Measurements from ENCODE around the gene BTK.

BTK gene

DNA sequence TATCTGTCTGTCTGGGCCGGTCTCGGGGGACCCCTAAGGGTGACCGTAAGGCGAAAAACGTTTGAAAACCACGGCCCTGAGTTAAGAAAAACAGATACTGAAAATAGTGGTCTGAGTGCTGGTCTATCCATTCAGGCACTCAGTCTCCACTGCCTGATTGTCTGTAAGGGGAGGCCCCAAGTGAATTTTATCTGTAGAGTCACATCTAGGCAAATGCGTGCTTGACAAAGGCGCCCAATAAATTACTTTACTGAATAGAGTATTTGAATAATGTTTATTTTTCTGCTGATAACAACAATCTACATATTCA lies 22.5 kb upstream of the BTK start:
- Histone ChIP-seq H3K27ac (replicated peaks; ENCODE audit: low read length) (no peak overlapping the region), H2BK12ac (ENCODE audit: low read length) (no peak overlapping the region), H2AFZ (ENCODE audit: low read length) (peak overlapping the region; percentile 79), H3K4me2 (ENCODE audit: insufficient read depth, low read length, poor library complexity, severe bottlenecking) (peak overlapping the region; percentile 40), H3K14ac (ENCODE audit: low read length) (no peak overlapping the region), H2BK120ac (ENCODE audit: low read depth, low read length) (no peak overlapping the region), H2BK5ac (ENCODE audit: low read length) (no peak overlapping the region), H3K79me1 (ENCODE audit: low read depth, low read length) (no peaks in the 10 kb centered on the region), H3K4ac (ENCODE audit: low read length) (no peak overlapping the region), H3K9me3 (replicated peaks in 1 of 2; ENCODE audit: control insufficient read depth in 2 of 2, insufficient read depth in 1 of 2, low read depth in 1 of 2, low read length in 2 of 2) (no peaks in the 10 kb centered on the region), H2BK15ac (ENCODE audit: low read length) (no peak overlapping the region), H3K4me3 (ENCODE audit: low read length in 2 of 2) (peak overlapping the region; percentile 80 to 91), H3K4me1 (ENCODE audit: control insufficient read depth in 2 of 2, insufficient read depth in 1 of 2, low read depth in 1 of 2, low read length in 2 of 2) (no peaks in the 10 kb centered on the region), H3K9ac (ENCODE audit: low read depth, low read length, poor library complexity) (no peak overlapping the region), H4K8ac (ENCODE audit: low read depth, low read length) (no peak overlapping the region), H3K23ac (ENCODE audit: low read depth, low read length, poor library complexity) (no peak overlapping the region), H4K91ac (ENCODE audit: low read depth, low read length, poor library complexity) (no peak overlapping the region), H3K36me3 (replicated peaks in 1 of 2; ENCODE audit: control insufficient read depth in 2 of 2, insufficient read depth in 2 of 2, low read length in 2 of 2) (peaks cover 11 to 25% of the 10 kb centered on the region in 2 donors), H3K27me3 (ENCODE audit: control insufficient read depth in 3 of 3, insufficient read depth in 3 of 3, low read depth in 1 of 3, low read length in 3 of 3) (no peaks in the 10 kb centered on the region), H2AK5ac (ENCODE audit: low read depth, low read length) (no peak overlapping the region), H3K18ac (ENCODE audit: low read length) (no peak overlapping the region)
- no CpG with 5 or more reads among the region's 8 CpGs for WGBS, 2 donors (ENCODE audit: extremely low coverage in 2 of 2, insufficient read length in 2 of 2, insufficient replicate concordance in 1 of 2)
- no peak for DNase-seq (ENCODE audit: low spot score)

DNA sequence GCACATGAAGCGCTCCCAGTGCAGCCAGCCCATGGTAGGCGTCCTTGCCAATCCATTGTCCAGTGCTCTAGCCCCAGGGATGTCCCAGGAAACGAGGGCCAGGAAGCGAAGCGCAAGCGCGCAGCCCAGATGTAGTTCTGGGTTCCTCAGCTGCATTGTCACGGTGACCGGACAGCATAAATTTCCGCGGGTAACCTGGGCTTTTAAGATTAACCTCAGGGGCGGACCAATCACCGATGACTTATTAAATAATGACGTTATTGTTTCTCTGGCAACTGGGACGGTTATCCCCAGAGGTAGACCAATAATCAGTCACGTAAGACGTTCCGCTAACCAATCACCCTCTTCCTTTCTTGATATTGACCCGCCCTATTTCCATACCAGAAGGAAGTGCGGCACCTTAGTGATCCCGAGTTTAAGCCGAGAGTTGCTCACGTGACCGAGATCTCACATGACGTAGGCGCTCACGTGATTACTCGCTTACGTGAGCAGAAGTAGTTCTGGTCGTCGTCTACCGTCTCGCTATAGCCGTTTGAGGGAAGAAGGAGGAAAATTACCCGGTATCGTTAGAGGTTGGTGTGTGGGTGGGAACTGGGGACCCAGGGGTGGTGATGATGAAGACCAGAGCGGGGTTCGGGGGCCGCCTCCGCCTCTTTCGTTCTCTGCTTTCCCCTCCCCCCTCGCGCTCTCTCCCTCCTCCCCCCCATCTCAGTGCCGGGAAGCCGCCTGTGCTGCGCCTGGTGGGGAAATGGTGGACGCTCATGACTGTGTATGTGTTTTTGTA lies 21.9 kb upstream of the BTK start, which contains the start of the genes GLA and HNRNPH2:
TSS of gene GLA (minus strand) at position 178 of the 784 bp plus-strand sequence. CDS start at position 156, 22 bp downstream.
TSS of gene HNRNPH2 (plus strand) at position 475 of the 784 bp plus-strand sequence. CDS start 3,767 bp downstream, outside the sequence.
- H3K27me3 ChIP-seq (ENCODE audit: control insufficient read depth in 3 of 3, insufficient read depth in 3 of 3, low read depth in 1 of 3, low read length in 3 of 3): no peaks in the 10 kb centered on the region
- H3K79me1 ChIP-seq (ENCODE audit: low read depth, low read length): no peaks in the 10 kb centered on the region
- peak within 1 kb of the TSS; percentile 60 for H3K9ac ChIP-seq (ENCODE audit: low read depth, low read length, poor library complexity)
- H2BK15ac ChIP-seq (ENCODE audit: low read length): no peak within 1 kb of the TSS
- H2BK5ac ChIP-seq (ENCODE audit: low read length): no peak within 1 kb of the TSS
- peaks cover 10 to 23% of the 10 kb centered on the region in 2 donors for H3K36me3 ChIP-seq (replicated peaks in 1 of 2; ENCODE audit: control insufficient read depth in 2 of 2, insufficient read depth in 2 of 2, low read length in 2 of 2)
- H3K14ac ChIP-seq (ENCODE audit: low read length): no peak within 1 kb of the TSS
- H2BK120ac ChIP-seq (ENCODE audit: low read depth, low read length): no peak within 1 kb of the TSS
- H4K8ac ChIP-seq (ENCODE audit: low read depth, low read length): no peak within 1 kb of the TSS
- no peak within 1 kb of the TSS for H4K91ac ChIP-seq (ENCODE audit: low read depth, low read length, poor library complexity)
- H3K9me3 ChIP-seq (replicated peaks in 1 of 2; ENCODE audit: control insufficient read depth in 2 of 2, insufficient read depth in 1 of 2, low read depth in 1 of 2, low read length in 2 of 2): no peaks in the 10 kb centered on the region
- H2AFZ ChIP-seq (ENCODE audit: low read length): peak within 1 kb of the TSS; percentile 87
- H3K23ac ChIP-seq (ENCODE audit: low read depth, low read length, poor library complexity): no peak within 1 kb of the TSS
- H3K4me2 ChIP-seq (ENCODE audit: insufficient read depth, low read length, poor library complexity, severe bottlenecking): peak within 1 kb of the TSS; percentile 43
- peak within 1 kb of the TSS; percentile 80 to 94 for H3K4me3 ChIP-seq (ENCODE audit: low read length in 2 of 2)
- H3K27ac ChIP-seq (replicated peaks; ENCODE audit: low read length): peak within 1 kb of the TSS; percentile 73
- no peak within 1 kb of the TSS for H2AK5ac ChIP-seq (ENCODE audit: low read depth, low read length)
- no peak within 1 kb of the TSS for H3K18ac ChIP-seq (ENCODE audit: low read length)
- H2BK12ac ChIP-seq (ENCODE audit: low read length): no peak within 1 kb of the TSS
- no peak within 1 kb of the TSS for H3K4ac ChIP-seq (ENCODE audit: low read length)
- WGBS, 2 donors (ENCODE audit: extremely low coverage in 2 of 2, insufficient read length in 2 of 2, insufficient replicate concordance in 1 of 2): no CpG with 5 or more reads among the region's 47 CpGs
- no peaks in the 10 kb centered on the region for H3K4me1 ChIP-seq (ENCODE audit: control insufficient read depth in 2 of 2, insufficient read depth in 1 of 2, low read depth in 1 of 2, low read length in 2 of 2)
- DNase-seq (ENCODE audit: low spot score): peak; percentile 95

DNA sequence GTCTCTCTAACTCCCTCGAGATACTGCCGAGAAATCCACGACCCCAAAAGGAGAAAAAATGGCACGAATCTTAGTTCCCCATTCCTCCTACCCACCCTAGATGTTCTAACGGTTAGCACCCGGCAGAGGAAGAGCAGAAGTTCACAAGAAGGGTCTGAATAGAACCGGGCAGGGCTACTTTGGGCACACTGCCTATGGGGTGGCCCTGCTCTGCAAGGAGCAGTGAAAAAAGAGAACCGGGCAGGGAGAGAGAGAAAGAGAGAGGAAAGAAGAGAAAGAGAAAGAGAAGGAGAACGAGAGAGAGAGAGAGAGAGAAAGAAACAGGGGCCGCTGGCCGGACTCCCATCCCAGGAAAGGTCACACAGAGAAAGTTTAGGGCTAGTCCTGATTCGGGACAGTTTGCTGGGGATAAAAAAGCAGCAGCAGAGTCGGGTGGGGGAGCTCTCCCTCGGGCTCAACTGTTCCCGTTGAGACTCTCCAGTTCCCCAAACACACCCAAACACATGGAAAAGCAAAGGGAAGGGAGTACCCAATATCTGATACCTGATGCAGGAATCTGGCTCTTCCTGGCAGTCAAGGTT lies 21.3 kb upstream of the BTK start:
- Histone ChIP-seq H4K91ac (ENCODE audit: low read depth, low read length, poor library complexity) (no peak overlapping the region), H3K23ac (ENCODE audit: low read depth, low read length, poor library complexity) (no peak overlapping the region), H3K4me2 (ENCODE audit: insufficient read depth, low read length, poor library complexity, severe bottlenecking) (peak overlapping the region; percentile 43), H3K4me1 (ENCODE audit: control insufficient read depth in 2 of 2, insufficient read depth in 1 of 2, low read depth in 1 of 2, low read length in 2 of 2) (no peaks in the 10 kb centered on the region), H2BK120ac (ENCODE audit: low read depth, low read length) (no peak overlapping the region), H2AFZ (ENCODE audit: low read length) (peak overlapping the region; percentile 87), H3K79me1 (ENCODE audit: low read depth, low read length) (no peaks in the 10 kb centered on the region), H3K4ac (ENCODE audit: low read length) (no peak overlapping the region), H3K4me3 (ENCODE audit: low read length in 2 of 2) (peak overlapping the region; percentile 80 to 94), H2BK5ac (ENCODE audit: low read length) (no peak overlapping the region), H2BK12ac (ENCODE audit: low read length) (no peak overlapping the region), H3K14ac (ENCODE audit: low read length) (no peak overlapping the region), H3K9me3 (replicated peaks in 1 of 2; ENCODE audit: control insufficient read depth in 2 of 2, insufficient read depth in 1 of 2, low read depth in 1 of 2, low read length in 2 of 2) (no peaks in the 10 kb centered on the region), H4K8ac (ENCODE audit: low read depth, low read length) (no peak overlapping the region), H3K36me3 (replicated peaks in 1 of 2; ENCODE audit: control insufficient read depth in 2 of 2, insufficient read depth in 2 of 2, low read length in 2 of 2) (peaks cover 5 to 17% of the 10 kb centered on the region in 2 donors), H3K9ac (ENCODE audit: low read depth, low read length, poor library complexity) (peak overlapping the region; percentile 60), H2AK5ac (ENCODE audit: low read depth, low read length) (no peak overlapping the region), H3K27ac (replicated peaks; ENCODE audit: low read length) (peak overlapping the region; percentile 73), H3K27me3 (ENCODE audit: control insufficient read depth in 3 of 3, insufficient read depth in 3 of 3, low read depth in 1 of 3, low read length in 3 of 3) (no peaks in the 10 kb centered on the region), H2BK15ac (ENCODE audit: low read length) (no peak overlapping the region), H3K18ac (ENCODE audit: low read length) (no peak overlapping the region)
- no peak for DNase-seq (ENCODE audit: low spot score)
- no CpG with 5 or more reads among the region's 15 CpGs for WGBS, 2 donors (ENCODE audit: extremely low coverage in 2 of 2, insufficient read length in 2 of 2, insufficient replicate concordance in 1 of 2)

DNA sequence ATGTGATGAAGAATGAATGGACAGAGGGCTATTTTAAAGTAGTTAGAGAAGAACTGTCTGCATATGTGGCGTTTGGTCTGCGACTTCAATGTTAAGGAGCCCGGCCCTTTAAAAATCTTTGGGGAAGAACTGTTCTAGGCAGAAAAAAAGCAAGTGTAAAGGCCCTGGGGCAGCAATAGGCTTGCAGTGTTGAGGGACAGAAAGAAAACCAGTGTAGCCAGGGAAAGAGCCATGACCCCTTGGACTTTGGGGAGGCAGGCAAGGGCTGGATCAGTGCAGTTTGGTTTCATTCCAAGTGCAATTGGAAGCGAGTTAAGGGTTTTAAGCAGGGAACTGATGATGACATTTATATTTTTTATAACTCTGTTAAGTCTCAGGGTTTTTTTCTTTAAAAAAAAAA lies 13.8 kb upstream of the BTK start:
- Histone ChIP-seq H4K8ac (ENCODE audit: low read depth, low read length) (no peak overlapping the region), H3K18ac (ENCODE audit: low read length) (no peak overlapping the region), H2BK5ac (ENCODE audit: low read length) (no peak overlapping the region), H3K4me1 (ENCODE audit: control insufficient read depth in 2 of 2, insufficient read depth in 1 of 2, low read depth in 1 of 2, low read length in 2 of 2) (no peaks in the 10 kb centered on the region), H2BK15ac (ENCODE audit: low read length) (no peak overlapping the region), H3K4me3 (ENCODE audit: low read length in 2 of 2) (no peak overlapping the region), H2BK120ac (ENCODE audit: low read depth, low read length) (no peak overlapping the region), H2AFZ (ENCODE audit: low read length) (no peak overlapping the region), H2AK5ac (ENCODE audit: low read depth, low read length) (no peak overlapping the region), H3K4ac (ENCODE audit: low read length) (no peak overlapping the region), H3K27ac (replicated peaks; ENCODE audit: low read length) (no peak overlapping the region), H4K91ac (ENCODE audit: low read depth, low read length, poor library complexity) (no peak overlapping the region), H3K27me3 (ENCODE audit: control insufficient read depth in 3 of 3, insufficient read depth in 3 of 3, low read depth in 1 of 3, low read length in 3 of 3) (no peaks in the 10 kb centered on the region), H2BK12ac (ENCODE audit: low read length) (no peak overlapping the region), H3K4me2 (ENCODE audit: insufficient read depth, low read length, poor library complexity, severe bottlenecking) (no peak overlapping the region), H3K9me3 (replicated peaks in 1 of 2; ENCODE audit: control insufficient read depth in 2 of 2, insufficient read depth in 1 of 2, low read depth in 1 of 2, low read length in 2 of 2) (no peaks in the 10 kb centered on the region), H3K14ac (ENCODE audit: low read length) (no peak overlapping the region), H3K9ac (ENCODE audit: low read depth, low read length, poor library complexity) (no peak overlapping the region), H3K36me3 (replicated peaks in 1 of 2; ENCODE audit: control insufficient read depth in 2 of 2, insufficient read depth in 2 of 2, low read length in 2 of 2) (peaks cover 2 to 52% of the 10 kb centered on the region in 2 donors), H3K23ac (ENCODE audit: low read depth, low read length, poor library complexity) (no peak overlapping the region), H3K79me1 (ENCODE audit: low read depth, low read length) (no peaks in the 10 kb centered on the region)
- no peak for DNase-seq (ENCODE audit: low spot score)
- WGBS, 2 donors (ENCODE audit: extremely low coverage in 2 of 2, insufficient read length in 2 of 2, insufficient replicate concordance in 1 of 2): no CpG with 5 or more reads among the region's 4 CpGs
